Measurements from ENCODE around the gene HSF5.

DNA sequence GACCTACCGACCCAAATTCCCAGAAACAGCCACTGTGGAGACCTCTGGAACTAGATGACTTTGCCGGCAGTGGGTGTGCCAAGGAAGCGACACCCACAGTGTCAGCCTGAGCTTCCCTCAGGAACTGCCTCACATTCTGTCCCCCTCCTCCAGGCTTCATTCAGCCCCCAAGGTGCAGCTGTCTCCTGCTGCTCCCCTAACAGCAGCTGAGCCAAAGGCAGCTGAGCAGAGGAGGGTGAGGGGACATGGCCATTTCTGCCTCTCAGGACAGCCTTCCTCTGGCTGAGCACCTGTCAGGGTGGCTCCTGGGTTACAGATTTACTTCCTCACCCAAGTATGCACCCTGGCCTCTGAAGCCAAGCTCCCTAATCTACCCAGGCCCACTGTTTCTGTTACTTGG is 48.3 kb upstream of the HSF5 start:
- TF ChIP-seq, protein P1, sequence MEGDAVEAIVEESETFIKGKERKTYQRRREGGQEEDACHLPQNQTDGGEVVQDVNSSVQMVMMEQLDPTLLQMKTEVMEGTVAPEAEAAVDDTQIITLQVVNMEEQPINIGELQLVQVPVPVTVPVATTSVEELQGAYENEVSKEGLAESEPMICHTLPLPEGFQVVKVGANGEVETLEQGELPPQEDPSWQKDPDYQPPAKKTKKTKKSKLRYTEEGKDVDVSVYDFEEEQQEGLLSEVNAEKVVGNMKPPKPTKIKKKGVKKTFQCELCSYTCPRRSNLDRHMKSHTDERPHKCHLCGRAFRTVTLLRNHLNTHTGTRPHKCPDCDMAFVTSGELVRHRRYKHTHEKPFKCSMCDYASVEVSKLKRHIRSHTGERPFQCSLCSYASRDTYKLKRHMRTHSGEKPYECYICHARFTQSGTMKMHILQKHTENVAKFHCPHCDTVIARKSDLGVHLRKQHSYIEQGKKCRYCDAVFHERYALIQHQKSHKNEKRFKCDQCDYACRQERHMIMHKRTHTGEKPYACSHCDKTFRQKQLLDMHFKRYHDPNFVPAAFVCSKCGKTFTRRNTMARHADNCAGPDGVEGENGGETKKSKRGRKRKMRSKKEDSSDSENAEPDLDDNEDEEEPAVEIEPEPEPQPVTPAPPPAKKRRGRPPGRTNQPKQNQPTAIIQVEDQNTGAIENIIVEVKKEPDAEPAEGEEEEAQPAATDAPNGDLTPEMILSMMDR (IDR thresholded peaks at IDR 0.05) = no peak
- TF ChIP-seq EZH2 (IDR thresholded peaks at IDR 0.05; ENCODE audit: borderline replicate concordance, insufficient read depth, low read depth, low read length, poor library complexity, severe bottlenecking) = no peak
